GM12801 (cell line): ENCODE measurements around the gene METTL4.

ENCODE experiments used
- CTCF ChIP-seq: IDR thresholded peaks from one replicate; pipeline ENCODE4 v1.5.1; 2011; ENCODE audit warnings: control low read depth; ENCODE audit not compliant: insufficient read length; ENCODE audit errors: extremely low read depth

The METTL4 gene

GRCh38 chr18:2532797-2533196, 38.5 kb downstream of the METTL4 start:
- TF ChIP-seq CTCF, result no peak

GRCh38 chr18:2531751-2532150, 39.6 kb downstream of the METTL4 start:
- TF ChIP-seq CTCF, result no peak

GRCh38 chr18:2529154-2529553, 42.2 kb downstream of the METTL4 start:
- no peak for TF ChIP-seq CTCF

GRCh38 chr18:2526329-2526728, 45.0 kb downstream of the METTL4 start:
- no peak for TF ChIP-seq CTCF

GRCh38 chr18:2522112-2522511, 49.2 kb downstream of the METTL4 start:
- TF ChIP-seq CTCF, result no peak

GRCh38 chr18:2518473-2518872, 52.8 kb downstream of the METTL4 start:
- no peak for TF ChIP-seq CTCF

GRCh38 chr18:2515908-2516625, 55.2 kb downstream of the METTL4 start:
- TF ChIP-seq CTCF, result no peak
